Effector memory CD8-positive, alpha-beta T cell (primary cell): ENCODE measurements around the gene CD200R1L.
A peak's percentile ranks its signal among the peaks of the same experiment; 100 is the strongest.

Source experiments
- ATAC-seq: fragments of 150-1000 bp; cut with Tn5 transposase; replicated peaks from 2 replicates; pipeline ENCODE4 v1.10.0; 2021; ENCODE audit warnings: mild to moderate bottlenecking, moderate library complexity
- DNase-seq, 3 experiments: peaks; one replicate each; pipeline ENCODE4 v3.0.0; 2021
- H3K27ac Mint-ChIP-seq, 2 donors: one replicate each; pipeline ENCODE4 v1.8.0; 2022; ENCODE audit warnings: mild to moderate bottlenecking in 2 of 2, mixed read lengths in 2 of 2, moderate library complexity in 2 of 2
- H3K27me3 Mint-ChIP-seq, 2 donors: one replicate each; pipeline ENCODE4 v1.8.0; 2022; ENCODE audit warnings: mixed read lengths in 2 of 2
- H3K36me3 Mint-ChIP-seq: one replicate; pipeline ENCODE4 v1.8.0; 2022; ENCODE audit warnings: mild to moderate bottlenecking, moderate library complexity, mixed read lengths; ENCODE audit not compliant: insufficient read depth
- H3K4me1 Mint-ChIP-seq, 2 donors: one replicate each; pipeline ENCODE4 v1.8.0; 2022; ENCODE audit warnings: low read depth in 2 of 2, mixed read lengths in 2 of 2
- H3K4me3 Mint-ChIP-seq, 2 donors: one replicate each; pipeline ENCODE4 v1.8.0; 2022; ENCODE audit warnings: mild to moderate bottlenecking in 2 of 2, mixed read lengths in 2 of 2, moderate library complexity in 2 of 2
- H3K9me3 Mint-ChIP-seq, 2 donors: one replicate each; pipeline ENCODE4 v1.8.0; 2022; ENCODE audit warnings: mixed read lengths in 2 of 2

The CD200R1L gene

GRCh38 chr3:112794622-112795172 is 52.0 kb downstream of the CD200R1L start:
- H3K27ac Mint-ChIP-seq, result peak overlapping the region in 1 of 2 donors; percentile 0
- no peaks in the 10 kb centered on the region for H3K36me3 Mint-ChIP-seq
- DNase-seq, result no peak
- H3K4me3 Mint-ChIP-seq, result no peak overlapping the region
- ATAC-seq, result peak; percentile 54
- H3K4me1 Mint-ChIP-seq, result peaks cover 8 to 11% of the 10 kb centered on the region in 2 donors
- no peaks in the 10 kb centered on the region for H3K27me3 Mint-ChIP-seq
- H3K9me3 Mint-ChIP-seq, result no peaks in the 10 kb centered on the region

- Mint-ChIP-seq H3K36me3 (no peaks in the 10 kb centered on the region), H3K4me1 (peaks cover 8 to 11% of the 10 kb centered on the region in 2 donors), H3K9me3 (no peaks in the 10 kb centered on the region), H3K27me3 (no peaks in the 10 kb centered on the region), H3K27ac (peak overlapping the region; percentile 0 to 42), H3K4me3 (no peak overlapping the region)
- no peak for DNase-seq
- ATAC-seq, result no peak
These were observed 53.2 kb downstream of the CD200R1L start for GRCh38 chr3:112793326-112794081.

- no peak for ATAC-seq
- H3K9me3 Mint-ChIP-seq, result no peaks in the 10 kb centered on the region
- no peak for DNase-seq
- H3K27me3 Mint-ChIP-seq, result no peaks in the 10 kb centered on the region
- H3K4me1 Mint-ChIP-seq, result peaks cover 8 to 11% of the 10 kb centered on the region in 2 donors
- H3K4me3 Mint-ChIP-seq, result no peak overlapping the region
- no peaks in the 10 kb centered on the region for H3K36me3 Mint-ChIP-seq
- H3K27ac Mint-ChIP-seq, result no peak overlapping the region
These were observed 54.9 kb downstream of the CD200R1L start for GRCh38 chr3:112791736-112792135.

- DNase-seq, result no peak
- no peaks in the 10 kb centered on the region for H3K36me3 Mint-ChIP-seq
- no peaks in the 10 kb centered on the region for H3K9me3 Mint-ChIP-seq
- ATAC-seq, result no peak
- peaks cover 8 to 11% of the 10 kb centered on the region in 2 donors for H3K4me1 Mint-ChIP-seq
- H3K27me3 Mint-ChIP-seq, result no peaks in the 10 kb centered on the region
- no peak overlapping the region for H3K27ac Mint-ChIP-seq
- H3K4me3 Mint-ChIP-seq, result no peak overlapping the region
These were observed 56.9 kb downstream of the CD200R1L start for GRCh38 chr3:112789787-112790186.

GRCh38 chr3:112786881-112787579 is 59.6 kb downstream of the CD200R1L start:
- no peaks in the 10 kb centered on the region for H3K9me3 Mint-ChIP-seq
- H3K27ac Mint-ChIP-seq, result no peak overlapping the region
- no peaks in the 10 kb centered on the region for H3K27me3 Mint-ChIP-seq
- no peak for DNase-seq
- ATAC-seq, result no peak
- H3K4me1 Mint-ChIP-seq, result peaks cover 0 to 2% of the 10 kb centered on the region in 2 donors
- H3K36me3 Mint-ChIP-seq, result no peaks in the 10 kb centered on the region
- H3K4me3 Mint-ChIP-seq, result no peak overlapping the region

GRCh38 chr3:112786002-112786590 is 60.6 kb downstream of the CD200R1L start:
- no peak overlapping the region for H3K27ac Mint-ChIP-seq

GRCh38 chr3:112785321-112786001 is 61.2 kb downstream of the CD200R1L start:
- H3K4me3 Mint-ChIP-seq, result no peak overlapping the region
- H3K27ac Mint-ChIP-seq, result no peak overlapping the region
- H3K9me3 Mint-ChIP-seq, result no peaks in the 10 kb centered on the region
- no peaks in the 10 kb centered on the region for H3K27me3 Mint-ChIP-seq
- no peaks in the 10 kb centered on the region for H3K36me3 Mint-ChIP-seq
- peaks cover 0 to under 1% of the 10 kb centered on the region in 2 donors for H3K4me1 Mint-ChIP-seq
- DNase-seq, result no peak
- no peak for ATAC-seq

More at GRCh38 chr3:112786002-112786590, 60.6 kb downstream of the CD200R1L start:
- Mint-ChIP-seq H3K4me3 (no peak overlapping the region), H3K4me1 (peaks cover 0 to 2% of the 10 kb centered on the region in 2 donors), H3K9me3 (no peaks in the 10 kb centered on the region), H3K27me3 (no peaks in the 10 kb centered on the region), H3K36me3 (no peaks in the 10 kb centered on the region)
- ATAC-seq (no peak), DNase-seq (no peak)

GRCh38 chr3:112782491-112782890 is 64.2 kb downstream of the CD200R1L start:
- no peaks in the 10 kb centered on the region for H3K9me3 Mint-ChIP-seq
- no peak overlapping the region for H3K27ac Mint-ChIP-seq
- peaks cover 0 to 3% of the 10 kb centered on the region in 2 donors for H3K4me1 Mint-ChIP-seq
- no peaks in the 10 kb centered on the region for H3K27me3 Mint-ChIP-seq
- ATAC-seq (no peak), DNase-seq (no peak)
- no peaks in the 10 kb centered on the region for H3K36me3 Mint-ChIP-seq
- H3K4me3 Mint-ChIP-seq, result no peak overlapping the region

- ATAC-seq (no peak), DNase-seq (no peak)
- H3K27me3 Mint-ChIP-seq, result no peaks in the 10 kb centered on the region
- no peaks in the 10 kb centered on the region for H3K9me3 Mint-ChIP-seq
- H3K36me3 Mint-ChIP-seq, result no peaks in the 10 kb centered on the region
- H3K27ac Mint-ChIP-seq, result peak overlapping the region in 1 of 2 donors; percentile 8
- H3K4me3 Mint-ChIP-seq, result no peak overlapping the region
- peaks cover 0 to 6% of the 10 kb centered on the region in 2 donors for H3K4me1 Mint-ChIP-seq
These were observed 65.1 kb downstream of the CD200R1L start for GRCh38 chr3:112781599-112781998.

GRCh38 chr3:112779558-112780480 is 66.8 kb downstream of the CD200R1L start:
- Mint-ChIP-seq H3K36me3 (no peaks in the 10 kb centered on the region), H3K27ac (no peak overlapping the region)

GRCh38 chr3:112779011-112779410 is 67.7 kb downstream of the CD200R1L start:
- H3K9me3 Mint-ChIP-seq, result no peaks in the 10 kb centered on the region
- H3K27ac Mint-ChIP-seq, result no peak overlapping the region
- H3K4me1 Mint-ChIP-seq, result peaks cover 15 to 23% of the 10 kb centered on the region in 2 donors
- H3K36me3 Mint-ChIP-seq, result no peaks in the 10 kb centered on the region
- no peaks in the 10 kb centered on the region for H3K27me3 Mint-ChIP-seq
- ATAC-seq (no peak), DNase-seq (no peak)
- H3K4me3 Mint-ChIP-seq, result no peak overlapping the region

More at GRCh38 chr3:112779558-112780480, 66.8 kb downstream of the CD200R1L start:
- peaks cover 7 to 15% of the 10 kb centered on the region in 2 donors for H3K4me1 Mint-ChIP-seq
- H3K9me3 Mint-ChIP-seq, result no peaks in the 10 kb centered on the region
- no peaks in the 10 kb centered on the region for H3K27me3 Mint-ChIP-seq
- no peak overlapping the region for H3K4me3 Mint-ChIP-seq
- ATAC-seq (no peak), DNase-seq (no peak)

- Mint-ChIP-seq H3K9me3 (no peaks in the 10 kb centered on the region), H3K4me3 (no peak overlapping the region), H3K36me3 (peaks cover 4% of the 10 kb centered on the region), H3K27ac (no peak overlapping the region), H3K27me3 (no peaks in the 10 kb centered on the region), H3K4me1 (peaks cover 18 to 26% of the 10 kb centered on the region in 2 donors)
- no peak for DNase-seq
- no peak for ATAC-seq
These were observed 68.2 kb downstream of the CD200R1L start for GRCh38 chr3:112778353-112778948.
